ENCODE results near the gene CISD3. TPM values are rescaled to one million over a fixed set of nuclear protein-coding genes. Genes with fewer than 3 reads are reported as not detected.

Gene CISD3
- total RNA-seq, 4 donors from 2014 or later, result 10.0 to 25.8 (median 13.3) TPM

DNA sequence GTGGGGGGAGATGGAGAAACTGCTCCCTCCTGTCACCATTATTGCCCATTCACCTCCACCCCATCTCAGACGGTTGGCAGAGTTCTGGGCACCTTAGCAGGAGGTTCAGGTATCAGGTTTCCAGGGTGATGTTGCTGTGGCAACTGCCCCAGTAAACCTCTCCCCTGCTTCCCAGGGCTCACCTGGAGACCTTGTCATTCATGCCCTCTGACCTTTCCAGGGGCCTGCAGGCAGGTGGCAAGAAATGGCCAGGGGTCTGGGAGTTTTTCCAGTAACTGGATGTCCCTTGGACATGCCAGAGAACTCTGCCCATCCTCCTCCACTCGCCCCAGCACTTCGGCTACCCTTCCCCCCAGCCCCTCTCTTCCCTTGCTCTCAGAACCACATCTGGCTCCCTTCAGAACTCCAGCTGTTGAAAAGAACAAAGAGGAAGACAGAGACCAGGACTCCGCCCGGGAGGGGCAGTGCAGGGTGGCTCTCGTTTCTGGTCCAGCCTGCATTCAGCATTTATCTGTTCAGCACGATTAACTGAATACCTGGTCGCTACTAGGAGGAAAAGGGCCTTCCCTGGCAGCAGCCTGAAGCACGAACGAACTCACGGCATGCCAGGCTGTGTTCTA, 16.6 kb upstream of the CISD3 start:
- in situ Hi-C loops (cut with MboI; ENCODE audit: low sequenced_read_pairs in 4 of 4), result no loop called here

DNA sequence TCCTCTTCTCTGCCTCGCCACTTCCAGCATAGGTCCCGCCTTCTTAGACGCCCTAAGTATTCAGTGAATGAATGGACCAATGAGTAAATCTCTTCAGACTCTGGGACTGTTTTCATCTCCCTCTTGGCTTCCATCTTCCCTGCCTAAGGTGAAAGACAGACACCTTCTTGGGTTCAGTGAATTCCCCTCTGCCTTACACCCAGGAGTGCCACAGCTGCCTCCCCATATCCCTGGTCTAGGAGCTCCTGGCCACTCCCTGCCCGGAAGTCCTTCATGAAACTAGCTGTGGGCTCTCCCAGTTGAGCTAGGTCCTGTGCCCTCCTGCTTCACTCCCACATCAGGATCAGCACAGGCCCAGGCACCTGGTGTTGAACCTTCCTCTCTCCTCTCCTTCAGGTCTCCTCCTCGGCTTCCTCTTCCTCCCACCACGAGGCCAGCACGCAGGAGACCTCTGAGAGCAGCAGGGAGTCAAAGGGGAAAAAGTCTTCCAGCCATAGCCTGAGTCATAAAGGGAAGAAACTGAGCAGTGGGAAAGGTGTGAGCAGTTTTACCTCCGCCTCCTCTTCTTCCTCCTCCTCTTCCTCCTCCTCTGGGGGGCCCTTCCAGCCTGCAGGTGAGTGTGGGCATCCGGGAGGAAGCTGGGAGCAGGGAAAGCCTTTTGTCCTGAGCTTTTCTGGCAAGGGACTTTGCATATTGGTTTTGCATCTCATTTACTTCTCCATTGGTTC, 14.8 kb upstream of the CISD3 start:
- Histone ChIP-seq H3K27ac (no peak overlapping the region), H3K27me3 (no peaks in the 10 kb centered on the region), H3K36me3 (peaks cover 0 to 85% of the 10 kb centered on the region in 2 donors), H3K9me3 (no peaks in the 10 kb centered on the region), H3K4me1 (peaks cover 26 to 29% of the 10 kb centered on the region in 2 donors), H3K4me3 (no peak overlapping the region)
- ATAC-seq (no peak), DNase-seq (no peak)
- TF ChIP-seq POLR2A (IDR thresholded peaks at IDR 0.05), result no peak
- TF ChIP-seq, protein P1, sequence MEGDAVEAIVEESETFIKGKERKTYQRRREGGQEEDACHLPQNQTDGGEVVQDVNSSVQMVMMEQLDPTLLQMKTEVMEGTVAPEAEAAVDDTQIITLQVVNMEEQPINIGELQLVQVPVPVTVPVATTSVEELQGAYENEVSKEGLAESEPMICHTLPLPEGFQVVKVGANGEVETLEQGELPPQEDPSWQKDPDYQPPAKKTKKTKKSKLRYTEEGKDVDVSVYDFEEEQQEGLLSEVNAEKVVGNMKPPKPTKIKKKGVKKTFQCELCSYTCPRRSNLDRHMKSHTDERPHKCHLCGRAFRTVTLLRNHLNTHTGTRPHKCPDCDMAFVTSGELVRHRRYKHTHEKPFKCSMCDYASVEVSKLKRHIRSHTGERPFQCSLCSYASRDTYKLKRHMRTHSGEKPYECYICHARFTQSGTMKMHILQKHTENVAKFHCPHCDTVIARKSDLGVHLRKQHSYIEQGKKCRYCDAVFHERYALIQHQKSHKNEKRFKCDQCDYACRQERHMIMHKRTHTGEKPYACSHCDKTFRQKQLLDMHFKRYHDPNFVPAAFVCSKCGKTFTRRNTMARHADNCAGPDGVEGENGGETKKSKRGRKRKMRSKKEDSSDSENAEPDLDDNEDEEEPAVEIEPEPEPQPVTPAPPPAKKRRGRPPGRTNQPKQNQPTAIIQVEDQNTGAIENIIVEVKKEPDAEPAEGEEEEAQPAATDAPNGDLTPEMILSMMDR (IDR thresholded peaks at IDR 0.05 in 4 of 5, conservative IDR thresholded peaks at IDR 0.05 in 1 of 5), result no peak
- in situ Hi-C loops (cut with MboI; ENCODE audit: low sequenced_read_pairs in 4 of 4) (no loop called here), intact Hi-C loops (cut with DNase I; ENCODE audit: low total_unique reads) (no loop called here)

More for the DNA sequence above, 16.6 kb upstream of the CISD3 start:
- Histone ChIP-seq H3K36me3 (peaks cover 0 to 73% of the 10 kb centered on the region in 2 donors), H3K9me3 (no peaks in the 10 kb centered on the region), H3K27ac (peak overlapping the region in 3 of 4 donors; percentile 81 to 100 (median 86)), H3K27me3 (no peaks in the 10 kb centered on the region), H3K4me3 (no peak overlapping the region), H3K4me1 (peaks cover 45 to 48% of the 10 kb centered on the region in 2 donors)
- DNase-seq (no peak), ATAC-seq (no peak)
- TF ChIP-seq, protein P1 (IDR thresholded peaks at IDR 0.05 in 4 of 5, conservative IDR thresholded peaks at IDR 0.05 in 1 of 5), result no peak
- TF ChIP-seq POLR2A (IDR thresholded peaks at IDR 0.05), result no peak
- intact Hi-C loops (cut with DNase I; ENCODE audit: low total_unique reads), result no loop called here

DNA sequence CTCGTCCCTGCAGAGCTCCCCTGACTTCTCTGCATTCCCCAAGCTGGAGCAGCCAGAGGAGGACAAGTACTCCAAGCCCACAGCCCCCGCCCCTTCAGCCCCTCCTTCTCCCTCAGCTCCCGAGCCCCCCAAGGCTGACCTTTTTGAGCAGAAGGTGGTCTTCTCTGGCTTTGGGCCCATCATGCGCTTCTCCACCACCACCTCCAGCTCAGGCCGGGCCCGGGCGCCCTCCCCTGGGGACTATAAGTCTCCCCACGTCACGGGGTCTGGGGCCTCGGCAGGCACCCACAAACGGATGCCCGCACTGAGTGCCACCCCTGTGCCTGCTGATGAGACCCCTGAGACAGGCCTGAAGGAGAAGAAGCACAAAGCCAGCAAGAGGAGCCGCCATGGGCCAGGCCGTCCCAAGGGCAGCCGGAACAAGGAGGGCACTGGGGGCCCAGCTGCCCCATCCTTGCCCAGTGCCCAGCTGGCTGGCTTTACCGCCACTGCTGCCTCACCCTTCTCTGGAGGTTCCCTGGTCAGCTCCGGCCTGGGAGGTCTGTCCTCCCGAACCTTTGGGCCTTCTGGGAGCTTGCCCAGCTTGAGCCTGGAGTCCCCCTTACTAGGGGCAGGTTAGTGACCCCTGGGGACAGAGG, 13.7 kb upstream of the CISD3 start:
- Histone ChIP-seq H3K27me3 (no peaks in the 10 kb centered on the region), H3K4me1 (peaks cover 15 to 18% of the 10 kb centered on the region in 2 donors), H3K36me3 (peaks cover 0 to 95% of the 10 kb centered on the region in 2 donors), H3K27ac (no peak overlapping the region), H3K4me3 (no peak overlapping the region), H3K9me3 (no peaks in the 10 kb centered on the region)
- TF ChIP-seq, protein P1 (IDR thresholded peaks at IDR 0.05 in 4 of 5, conservative IDR thresholded peaks at IDR 0.05 in 1 of 5), result no peak
- no peak for TF ChIP-seq POLR2A (IDR thresholded peaks at IDR 0.05)
- intact Hi-C loops (cut with DNase I; ENCODE audit: low total_unique reads) (no loop called here), in situ Hi-C loops (cut with MboI; ENCODE audit: low sequenced_read_pairs in 4 of 4) (no loop called here)
- ATAC-seq (no peak), DNase-seq (no peak)

DNA sequence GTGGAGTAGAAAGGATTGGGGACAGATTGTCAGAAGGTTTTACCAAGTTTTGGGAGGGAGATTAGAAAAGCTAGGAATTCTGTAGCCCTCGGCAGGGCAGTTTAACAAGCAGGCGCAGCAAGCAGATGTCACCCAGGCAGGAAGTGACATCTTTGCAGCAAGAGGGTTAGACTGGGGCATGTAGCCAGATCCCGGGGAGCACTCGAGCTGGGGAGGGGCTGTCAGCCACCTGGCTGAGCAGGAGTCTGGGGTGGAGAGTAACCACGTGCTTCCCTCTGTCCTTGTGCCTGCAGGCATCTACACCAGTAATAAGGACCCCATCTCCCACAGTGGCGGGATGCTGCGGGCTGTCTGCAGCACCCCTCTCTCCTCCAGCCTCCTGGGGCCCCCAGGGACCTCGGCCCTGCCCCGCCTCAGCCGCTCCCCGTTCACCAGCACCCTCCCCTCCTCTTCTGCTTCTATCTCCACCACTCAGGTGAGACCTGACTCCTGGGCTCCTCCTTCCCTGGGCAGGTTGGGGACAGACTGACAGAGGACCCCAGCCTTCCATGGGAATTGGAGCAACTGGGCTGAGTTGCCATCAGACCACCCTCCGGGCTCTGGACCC, 12.9 kb upstream of the CISD3 start:
- no peak for DNase-seq
- H3K4me1 ChIP-seq, result peaks cover 8 to 11% of the 10 kb centered on the region in 2 donors
- no peaks in the 10 kb centered on the region for H3K9me3 ChIP-seq
- no peak overlapping the region for H3K27ac ChIP-seq
- intact Hi-C loops (cut with DNase I; ENCODE audit: low total_unique reads) (no loop called here), in situ Hi-C loops (cut with MboI; ENCODE audit: low sequenced_read_pairs in 4 of 4) (no loop called here)
- peaks cover 0 to 94% of the 10 kb centered on the region in 2 donors for H3K36me3 ChIP-seq
- no peak for ATAC-seq
- no peak for TF ChIP-seq POLR2A (IDR thresholded peaks at IDR 0.05)
- TF ChIP-seq, protein P1 (IDR thresholded peaks at IDR 0.05 in 4 of 5, conservative IDR thresholded peaks at IDR 0.05 in 1 of 5), result no peak
- no peaks in the 10 kb centered on the region for H3K27me3 ChIP-seq
- no peak overlapping the region for H3K4me3 ChIP-seq

Data from gastrocnemius medialis (tissue), 4 donors.